Activated naive CD8-positive, alpha-beta T cell (primary cell): ENCODE measurements around the gene MX1.
"Not testable (repeated sequence)": the region's sequence is repeated elsewhere in the genome, so short reads cannot be mapped to it uniquely, and the experiment has no call there.

Experiments used
- H3K27ac Mint-ChIP-seq: one replicate; pipeline ENCODE4 v1.8.0; 2021; ENCODE audit warnings: mixed read lengths
- H3K27me3 Mint-ChIP-seq: one replicate; pipeline ENCODE4 v1.8.0; 2021; ENCODE audit warnings: mixed read lengths
- H3K36me3 Mint-ChIP-seq: one replicate; pipeline ENCODE4 v1.8.0; 2021; ENCODE audit warnings: mixed read lengths
- H3K4me1 Mint-ChIP-seq: one replicate; pipeline ENCODE4 v1.8.0; 2021; ENCODE audit warnings: low read depth, mixed read lengths
- H3K4me3 Mint-ChIP-seq: one replicate; pipeline ENCODE4 v1.8.0; 2021; ENCODE audit warnings: mild to moderate bottlenecking, mixed read lengths
- H3K9me3 Mint-ChIP-seq: one replicate; pipeline ENCODE4 v1.8.0; 2021; ENCODE audit warnings: low read depth, mixed read lengths

MX1 gene

GRCh38 chr21:41399246-41399800 lies 26.7 kb upstream of the MX1 start:
- Mint-ChIP-seq H3K4me3 (no peak overlapping the region), H3K4me1 (no peaks in the 10 kb centered on the region), H3K9me3 (no peaks in the 10 kb centered on the region), H3K27me3 (no peaks in the 10 kb centered on the region), H3K36me3 (peaks cover 8% of the 10 kb centered on the region), H3K27ac (no peak overlapping the region)

GRCh38 chr21:41402231-41402630 lies 23.8 kb upstream of the MX1 start:
- Mint-ChIP-seq H3K27me3 (no peaks in the 10 kb centered on the region), H3K27ac (no peak overlapping the region), H3K9me3 (no peaks in the 10 kb centered on the region), H3K4me3 (no peak overlapping the region), H3K4me1 (no peaks in the 10 kb centered on the region), H3K36me3 (peaks cover 12% of the 10 kb centered on the region)

GRCh38 chr21:41402796-41403195 lies 23.2 kb upstream of the MX1 start:
- H3K4me3 Mint-ChIP-seq: no peak overlapping the region
- peaks cover 10% of the 10 kb centered on the region for H3K36me3 Mint-ChIP-seq

GRCh38 chr21:41403331-41403730 lies 22.7 kb upstream of the MX1 start:
- Mint-ChIP-seq H3K27me3 (no peaks in the 10 kb centered on the region), H3K36me3 (peaks cover 15% of the 10 kb centered on the region), H3K9me3 (no peaks in the 10 kb centered on the region), H3K4me3 (no peak overlapping the region), H3K27ac (no peak overlapping the region), H3K4me1 (no peaks in the 10 kb centered on the region)

More at GRCh38 chr21:41402796-41403195, 23.2 kb upstream of the MX1 start:
- H3K9me3 Mint-ChIP-seq: no peaks in the 10 kb centered on the region
- H3K27me3 Mint-ChIP-seq: no peaks in the 10 kb centered on the region
- H3K4me1 Mint-ChIP-seq: no peaks in the 10 kb centered on the region
- no peak overlapping the region for H3K27ac Mint-ChIP-seq

DNA sequence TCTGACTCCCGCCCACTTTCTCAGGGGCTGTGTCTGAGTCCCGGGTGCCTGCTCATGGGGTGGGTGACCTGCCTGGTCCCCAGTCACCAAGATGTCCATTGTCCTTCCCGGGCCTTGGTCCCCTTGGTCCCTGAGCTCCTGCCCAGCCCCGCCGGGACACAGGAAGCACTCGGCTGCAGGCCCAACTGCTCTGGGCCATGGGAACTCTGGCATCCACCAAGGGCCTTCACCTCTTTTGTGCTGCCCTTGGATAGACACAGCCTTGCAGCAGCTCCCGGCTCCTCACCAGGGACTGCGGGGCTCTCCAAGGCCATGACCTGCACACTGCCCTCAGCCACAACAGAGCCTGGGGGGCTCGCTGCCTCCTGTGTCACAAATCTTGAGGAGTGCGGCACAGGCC lies 22.1 kb upstream of the MX1 start:
- no peak overlapping the region for H3K4me3 Mint-ChIP-seq
- peaks cover 21% of the 10 kb centered on the region for H3K36me3 Mint-ChIP-seq
- H3K27ac Mint-ChIP-seq: no peak overlapping the region
- no peaks in the 10 kb centered on the region for H3K9me3 Mint-ChIP-seq
- H3K4me1 Mint-ChIP-seq: no peaks in the 10 kb centered on the region
- H3K27me3 Mint-ChIP-seq: no peaks in the 10 kb centered on the region

DNA sequence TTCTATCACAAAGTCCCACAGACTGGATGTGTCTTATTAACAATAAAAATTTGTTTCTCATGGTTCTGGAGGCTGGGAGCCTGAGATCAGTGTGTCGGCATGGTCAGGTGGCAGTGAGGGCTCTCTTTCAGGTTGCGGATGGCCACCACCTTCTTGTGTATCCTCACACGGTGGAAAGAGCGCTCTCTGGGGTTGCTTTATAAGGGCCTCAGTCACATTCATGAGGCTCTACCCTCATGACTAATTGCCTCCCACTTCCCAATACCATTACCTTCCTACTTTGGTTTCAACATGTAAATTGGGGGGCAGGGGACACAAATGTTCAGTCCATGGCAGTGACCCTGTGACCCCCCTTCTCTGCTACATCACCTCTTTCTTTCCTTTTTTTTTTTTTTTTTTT lies 20.7 kb upstream of the MX1 start:
- no peaks in the 10 kb centered on the region for H3K4me1 Mint-ChIP-seq
- H3K9me3 Mint-ChIP-seq: no peaks in the 10 kb centered on the region
- H3K4me3 Mint-ChIP-seq: no peak overlapping the region
- no peak overlapping the region for H3K27ac Mint-ChIP-seq
- no peaks in the 10 kb centered on the region for H3K27me3 Mint-ChIP-seq
- H3K36me3 Mint-ChIP-seq: peaks cover 30% of the 10 kb centered on the region

GRCh38 chr21:41406340-41406739 lies 19.7 kb upstream of the MX1 start:
- Mint-ChIP-seq H3K4me1 (no peaks in the 10 kb centered on the region), H3K36me3 (peaks cover 36% of the 10 kb centered on the region), H3K4me3 (no peak overlapping the region), H3K9me3 (no peaks in the 10 kb centered on the region), H3K27me3 (no peaks in the 10 kb centered on the region), H3K27ac (peak overlapping the region; percentile 64)

- H3K36me3 Mint-ChIP-seq: peaks cover 39% of the 10 kb centered on the region
- H3K27ac Mint-ChIP-seq: no peak overlapping the region
- H3K27me3 Mint-ChIP-seq: no peaks in the 10 kb centered on the region
- H3K4me3 Mint-ChIP-seq: no peak overlapping the region
- H3K9me3 Mint-ChIP-seq: peaks cover 2% of the 10 kb centered on the region
- H3K4me1 Mint-ChIP-seq: no peaks in the 10 kb centered on the region
Measured at GRCh38 chr21:41407541-41408460, 18.2 kb upstream of the MX1 start.

DNA sequence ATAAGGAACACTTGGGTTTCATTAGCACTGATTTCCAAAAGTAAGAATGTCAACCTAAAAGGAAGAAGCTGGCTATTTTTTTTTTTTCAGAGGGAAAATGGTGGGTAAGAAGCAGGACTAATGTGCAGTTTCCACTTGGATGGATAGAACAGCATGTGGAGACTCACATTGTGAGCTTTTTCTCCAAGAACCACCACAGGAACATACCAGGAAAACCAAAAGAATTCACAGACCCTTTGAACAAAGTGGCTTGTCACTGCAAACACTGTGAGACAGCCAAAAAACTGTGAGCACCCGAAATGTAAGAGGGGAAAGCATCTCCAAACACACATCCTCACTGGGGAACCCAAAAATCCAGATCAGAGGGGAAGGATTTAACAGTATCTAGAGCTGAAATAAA lies 15.7 kb upstream of the MX1 start:
- Mint-ChIP-seq H3K36me3 (peaks cover 39% of the 10 kb centered on the region), H3K4me3 (peak overlapping the region; percentile 17), H3K27ac (no peak overlapping the region)

GRCh38 chr21:41410767-41411448 lies 15.1 kb upstream of the MX1 start:
- H3K36me3 Mint-ChIP-seq: peaks cover 39% of the 10 kb centered on the region
- H3K27ac Mint-ChIP-seq: no peak overlapping the region
- H3K9me3 Mint-ChIP-seq: peaks cover 15% of the 10 kb centered on the region
- no peak overlapping the region for H3K4me3 Mint-ChIP-seq
- H3K4me1 Mint-ChIP-seq: no peaks in the 10 kb centered on the region
- H3K27me3 Mint-ChIP-seq: no peaks in the 10 kb centered on the region

More for the DNA sequence above, 15.7 kb upstream of the MX1 start:
- Mint-ChIP-seq H3K9me3 (peaks cover 15% of the 10 kb centered on the region), H3K4me1 (no peaks in the 10 kb centered on the region), H3K27me3 (no peaks in the 10 kb centered on the region)

- H3K36me3 Mint-ChIP-seq: peaks cover 35% of the 10 kb centered on the region
Measured at GRCh38 chr21:41411449-41412089, 14.5 kb upstream of the MX1 start.

GRCh38 chr21:41417505-41417904 lies 8.5 kb upstream of the MX1 start:
- not testable (repeated sequence) for H3K36me3 Mint-ChIP-seq, H3K4me3 Mint-ChIP-seq, H3K27me3 Mint-ChIP-seq, H3K27ac Mint-ChIP-seq
- Mint-ChIP-seq H3K9me3 (peaks cover 20% of the 10 kb centered on the region), H3K4me1 (peaks cover 12% of the 10 kb centered on the region)

More at GRCh38 chr21:41411449-41412089, 14.5 kb upstream of the MX1 start:
- Mint-ChIP-seq H3K4me3 (no peak overlapping the region), H3K4me1 (no peaks in the 10 kb centered on the region), H3K27ac (no peak overlapping the region), H3K9me3 (peaks cover 15% of the 10 kb centered on the region), H3K27me3 (no peaks in the 10 kb centered on the region)

GRCh38 chr21:41418393-41418792 lies 7.6 kb upstream of the MX1 start:
- peaks cover 3% of the 10 kb centered on the region for H3K36me3 Mint-ChIP-seq
- no peaks in the 10 kb centered on the region for H3K27me3 Mint-ChIP-seq
- H3K27ac Mint-ChIP-seq: peak overlapping the region; percentile 62
- H3K4me3 Mint-ChIP-seq: no peak overlapping the region
- peaks cover 13% of the 10 kb centered on the region for H3K9me3 Mint-ChIP-seq
- H3K4me1 Mint-ChIP-seq: peaks cover 14% of the 10 kb centered on the region

DNA sequence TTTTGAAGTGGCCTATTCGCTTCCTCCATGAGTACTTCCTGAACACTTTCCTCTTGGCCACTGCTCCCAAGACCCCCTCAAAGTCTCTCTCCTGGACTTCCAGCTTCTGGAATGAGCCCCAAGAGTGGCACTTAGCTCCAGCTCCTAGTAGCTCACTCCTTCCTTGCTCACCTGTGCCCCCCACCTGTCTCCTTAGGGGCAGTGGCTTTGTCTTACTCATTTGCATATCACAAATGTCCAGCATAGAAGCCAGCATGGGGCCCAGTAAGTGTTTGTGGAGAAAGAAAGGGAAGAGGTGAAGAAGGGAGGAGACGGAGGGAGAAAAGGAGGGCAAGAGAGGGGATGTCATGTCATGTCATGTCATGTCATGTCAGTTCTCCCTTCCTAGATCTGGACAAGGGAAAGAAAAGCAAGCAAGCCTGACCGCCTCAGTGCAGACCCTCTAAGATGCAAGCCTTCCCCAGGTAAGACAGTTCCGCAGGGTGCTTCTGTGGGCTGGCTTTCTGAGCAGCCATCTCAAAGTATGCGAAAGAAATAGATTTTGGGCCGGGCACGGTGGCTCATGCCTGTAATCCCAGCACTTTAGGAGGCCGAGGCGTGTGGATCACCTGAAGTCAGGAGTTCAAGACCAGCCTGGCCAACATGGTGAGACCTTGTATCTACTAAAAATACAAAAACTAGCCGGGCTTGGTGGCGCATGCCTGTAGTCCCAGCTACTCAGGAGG lies 6.9 kb upstream of the MX1 start:
- H3K36me3 Mint-ChIP-seq: no peaks in the 10 kb centered on the region

More for the DNA sequence above, 6.9 kb upstream of the MX1 start:
- H3K4me3 Mint-ChIP-seq: peak overlapping the region; percentile 52
- peaks cover 19% of the 10 kb centered on the region for H3K4me1 Mint-ChIP-seq
- H3K27ac Mint-ChIP-seq: peak overlapping the region; percentile 41
- peaks cover 7% of the 10 kb centered on the region for H3K9me3 Mint-ChIP-seq
- no peaks in the 10 kb centered on the region for H3K27me3 Mint-ChIP-seq
